DOHH2 (cell line): ENCODE results near the gene RAPGEF3.

ENCODE experiments used
- H3F3A ChIP-seq: fragments of 200-600 bp; sonication (generic), shearing (Covaris generic); 2 replicates; pipeline ENCODE4 v1.6.0; 2016; ENCODE audit warnings: antibody characterized with exemption, mild to moderate bottlenecking; ENCODE audit not compliant: control insufficient read depth, insufficient read depth
- H3K27ac ChIP-seq: fragments of 200-600 bp; sonication (generic); 2 replicates; pipeline ENCODE4 v1.5.1; 2014; ENCODE audit warnings: low read depth, mild to moderate bottlenecking, low read length, moderate library complexity
- H3K27me3 ChIP-seq: fragments of 200-600 bp; sonication (generic); 2 replicates; pipeline ENCODE4 v1.6.1; 2014; ENCODE audit warnings: mild to moderate bottlenecking, low read length, mixed read lengths; ENCODE audit not compliant: control insufficient read depth
- H3K36me3 ChIP-seq: fragments of 200-600 bp; sonication (generic); 2 replicates; pipeline ENCODE4 v1.6.1; 2014; ENCODE audit warnings: mild to moderate bottlenecking, low read length, moderate library complexity, mixed read lengths; ENCODE audit not compliant: control insufficient read depth
- H3K4me1 ChIP-seq: fragments of 200-600 bp; sonication (generic); 2 replicates; pipeline ENCODE4 v1.6.1; 2014; ENCODE audit warnings: mild to moderate bottlenecking, low read length, mixed read lengths; ENCODE audit not compliant: control insufficient read depth
- H3K4me2 ChIP-seq: fragments of 200-600 bp; sonication (generic); 2 replicates; pipeline ENCODE4 v1.6.0; 2014; ENCODE audit warnings: mild to moderate bottlenecking, low read length, moderate library complexity
- H3K4me3 ChIP-seq: fragments of 200-600 bp; sonication (generic); 2 replicates; pipeline ENCODE4 v1.5.1; 2014; ENCODE audit warnings: mild to moderate bottlenecking, low read length, mixed read lengths
- H3K79me2 ChIP-seq: fragments of 200-600 bp; sonication (generic); 2 replicates; pipeline ENCODE4 v1.6.1; 2014; ENCODE audit warnings: mild to moderate bottlenecking, low read length, mixed read lengths; ENCODE audit not compliant: control insufficient read depth
- H3K9me2 ChIP-seq: fragments of 200-600 bp; sonication (generic); replicated peaks from 2 replicates; pipeline ENCODE4 v1.6.1; 2014; ENCODE audit warnings: mild to moderate bottlenecking, low read length, mixed read lengths; ENCODE audit not compliant: control insufficient read depth
- H3K9me3 ChIP-seq: fragments of 200-600 bp; sonication (generic); 2 replicates; pipeline ENCODE4 v1.6.1; 2014; ENCODE audit warnings: antibody characterized with exemption, low read length, mixed read lengths; ENCODE audit not compliant: control insufficient read depth, insufficient read depth
- H4K20me1 ChIP-seq: fragments of 200-600 bp; sonication (generic); 2 replicates; pipeline ENCODE4 v1.6.0; 2014; ENCODE audit warnings: low read depth, mild to moderate bottlenecking, antibody characterized with exemption, low read length, moderate library complexity; ENCODE audit not compliant: control insufficient read depth, insufficient read depth
- EZH2phosphoT487 ChIP-seq: fragments of 200-600 bp; sonication (generic); IDR thresholded peaks from 2 replicates; pipeline ENCODE4 v1.6.1; 2017; ENCODE audit warnings: borderline replicate concordance, mild to moderate bottlenecking, antibody characterized with exemption, low read length, moderate library complexity, mixed read lengths
- TF ChIP-seq, protein P1 (sequence below): fragments of 200-600 bp; sonication (generic); IDR thresholded peaks from one replicate; pipeline ENCODE4 v1.5.1; 2014; ENCODE audit warnings: antibody characterized with exemption, mild to moderate bottlenecking, low read depth, low read length; ENCODE audit not compliant: poor library complexity, severe bottlenecking

The RAPGEF3 gene

GRCh38 chr12:47722136-47722834, 36.4 kb downstream of the RAPGEF3 start:
- Histone ChIP-seq H3K36me3 (no peaks in the 10 kb centered on the region), H3K27ac (no peak overlapping the region), H3K4me3 (no peak overlapping the region), H3K4me1 (peaks cover 31% of the 10 kb centered on the region), H3K9me2 (no peaks in the 10 kb centered on the region), H3K4me2 (no peak overlapping the region), H3K27me3 (no peaks in the 10 kb centered on the region), H3K9me3 (no peaks in the 10 kb centered on the region), H3F3A (peaks cover 4% of the 10 kb centered on the region; the same call in 1 of the 2 replicates), H3K79me2 (no peaks in the 10 kb centered on the region), H4K20me1 (no peaks in the 10 kb centered on the region)
- TF ChIP-seq EZH2phosphoT487 = no peak
- TF ChIP-seq, protein P1, sequence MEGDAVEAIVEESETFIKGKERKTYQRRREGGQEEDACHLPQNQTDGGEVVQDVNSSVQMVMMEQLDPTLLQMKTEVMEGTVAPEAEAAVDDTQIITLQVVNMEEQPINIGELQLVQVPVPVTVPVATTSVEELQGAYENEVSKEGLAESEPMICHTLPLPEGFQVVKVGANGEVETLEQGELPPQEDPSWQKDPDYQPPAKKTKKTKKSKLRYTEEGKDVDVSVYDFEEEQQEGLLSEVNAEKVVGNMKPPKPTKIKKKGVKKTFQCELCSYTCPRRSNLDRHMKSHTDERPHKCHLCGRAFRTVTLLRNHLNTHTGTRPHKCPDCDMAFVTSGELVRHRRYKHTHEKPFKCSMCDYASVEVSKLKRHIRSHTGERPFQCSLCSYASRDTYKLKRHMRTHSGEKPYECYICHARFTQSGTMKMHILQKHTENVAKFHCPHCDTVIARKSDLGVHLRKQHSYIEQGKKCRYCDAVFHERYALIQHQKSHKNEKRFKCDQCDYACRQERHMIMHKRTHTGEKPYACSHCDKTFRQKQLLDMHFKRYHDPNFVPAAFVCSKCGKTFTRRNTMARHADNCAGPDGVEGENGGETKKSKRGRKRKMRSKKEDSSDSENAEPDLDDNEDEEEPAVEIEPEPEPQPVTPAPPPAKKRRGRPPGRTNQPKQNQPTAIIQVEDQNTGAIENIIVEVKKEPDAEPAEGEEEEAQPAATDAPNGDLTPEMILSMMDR = no peak

- Histone ChIP-seq H3K4me3 (no peak overlapping the region), H3F3A (peaks cover 4% of the 10 kb centered on the region; the same call in 1 of the 2 replicates), H3K9me2 (no peaks in the 10 kb centered on the region), H3K4me2 (no peak overlapping the region), H4K20me1 (no peaks in the 10 kb centered on the region), H3K27me3 (no peaks in the 10 kb centered on the region), H3K27ac (no peak overlapping the region), H3K79me2 (no peaks in the 10 kb centered on the region), H3K4me1 (peaks cover 29% of the 10 kb centered on the region), H3K36me3 (no peaks in the 10 kb centered on the region), H3K9me3 (no peaks in the 10 kb centered on the region)
- TF ChIP-seq, protein P1 = no peak
- TF ChIP-seq EZH2phosphoT487 = no peak
Measured at GRCh38 chr12:47721431-47721973, 37.2 kb downstream of the RAPGEF3 start.

DNA sequence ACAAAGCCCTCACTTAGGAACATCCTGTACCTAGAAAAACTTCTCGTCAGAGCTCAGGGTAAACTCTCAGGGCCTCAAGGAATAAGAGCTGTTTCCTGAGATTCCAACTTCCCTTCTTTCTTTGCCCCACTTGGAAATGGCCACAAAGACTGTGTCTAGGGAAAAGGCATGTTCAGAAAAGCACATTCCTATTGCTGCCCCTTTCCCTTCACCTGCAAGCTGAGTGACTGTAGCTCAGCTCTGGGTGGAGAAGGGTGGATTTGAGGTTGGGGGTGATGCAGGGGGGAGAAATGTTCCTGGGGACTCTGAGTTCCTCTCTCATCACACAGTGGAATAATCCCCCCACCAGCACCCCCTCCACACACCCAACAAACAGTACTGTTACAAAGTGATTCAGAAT, 40.1 kb downstream of the RAPGEF3 start:
- H4K20me1 ChIP-seq = no peaks in the 10 kb centered on the region
- H3K9me2 ChIP-seq = no peaks in the 10 kb centered on the region
- H3K27ac ChIP-seq = no peak overlapping the region
- H3K79me2 ChIP-seq = no peaks in the 10 kb centered on the region
- H3K4me3 ChIP-seq = no peak overlapping the region
- TF ChIP-seq, protein P1 = no peak
- no peak for TF ChIP-seq EZH2phosphoT487
- no peaks in the 10 kb centered on the region for H3K36me3 ChIP-seq
- peaks cover 24% of the 10 kb centered on the region for H3K4me1 ChIP-seq
- H3K4me2 ChIP-seq = no peak overlapping the region
- no peaks in the 10 kb centered on the region for H3K27me3 ChIP-seq
- H3F3A ChIP-seq = peaks cover 4% of the 10 kb centered on the region; the same call in 1 of the 2 replicates
- no peaks in the 10 kb centered on the region for H3K9me3 ChIP-seq
